ENCODE measurements around the gene RAD51.

The RAD51 gene

DNA sequence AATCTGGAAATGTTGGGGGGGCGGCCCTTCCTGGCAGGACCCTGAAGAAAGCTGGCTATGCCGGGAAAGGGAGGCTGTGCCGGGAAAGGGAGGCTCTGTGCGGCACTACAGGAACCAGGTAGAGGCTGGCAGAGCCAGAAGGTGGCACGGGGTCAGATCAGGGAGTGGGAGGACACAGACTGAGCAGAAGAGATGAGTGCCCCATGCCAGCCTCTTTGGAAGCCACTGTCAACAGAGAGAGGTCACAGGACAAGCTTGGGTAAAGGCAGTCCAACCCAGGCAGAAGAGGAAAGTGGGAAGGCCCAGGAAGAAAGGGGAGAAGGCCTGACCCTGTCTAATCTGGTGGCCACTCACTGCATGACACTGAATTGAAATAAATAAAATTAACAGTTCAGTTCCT, 76.3 kb downstream of the RAD51 start:
- no peak overlapping the region for H3K4me3 ChIP-seq (ENCODE audit: control insufficient read depth, low read depth, low read length)
- TF ChIP-seq, protein P1, sequence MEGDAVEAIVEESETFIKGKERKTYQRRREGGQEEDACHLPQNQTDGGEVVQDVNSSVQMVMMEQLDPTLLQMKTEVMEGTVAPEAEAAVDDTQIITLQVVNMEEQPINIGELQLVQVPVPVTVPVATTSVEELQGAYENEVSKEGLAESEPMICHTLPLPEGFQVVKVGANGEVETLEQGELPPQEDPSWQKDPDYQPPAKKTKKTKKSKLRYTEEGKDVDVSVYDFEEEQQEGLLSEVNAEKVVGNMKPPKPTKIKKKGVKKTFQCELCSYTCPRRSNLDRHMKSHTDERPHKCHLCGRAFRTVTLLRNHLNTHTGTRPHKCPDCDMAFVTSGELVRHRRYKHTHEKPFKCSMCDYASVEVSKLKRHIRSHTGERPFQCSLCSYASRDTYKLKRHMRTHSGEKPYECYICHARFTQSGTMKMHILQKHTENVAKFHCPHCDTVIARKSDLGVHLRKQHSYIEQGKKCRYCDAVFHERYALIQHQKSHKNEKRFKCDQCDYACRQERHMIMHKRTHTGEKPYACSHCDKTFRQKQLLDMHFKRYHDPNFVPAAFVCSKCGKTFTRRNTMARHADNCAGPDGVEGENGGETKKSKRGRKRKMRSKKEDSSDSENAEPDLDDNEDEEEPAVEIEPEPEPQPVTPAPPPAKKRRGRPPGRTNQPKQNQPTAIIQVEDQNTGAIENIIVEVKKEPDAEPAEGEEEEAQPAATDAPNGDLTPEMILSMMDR (conservative IDR thresholded peaks at IDR 0.05; ENCODE audit: control insufficient read depth, insufficient read depth, low read depth, low read length) = no peak
- no peak for DNase-seq (ENCODE audit: low read depth)

DNA sequence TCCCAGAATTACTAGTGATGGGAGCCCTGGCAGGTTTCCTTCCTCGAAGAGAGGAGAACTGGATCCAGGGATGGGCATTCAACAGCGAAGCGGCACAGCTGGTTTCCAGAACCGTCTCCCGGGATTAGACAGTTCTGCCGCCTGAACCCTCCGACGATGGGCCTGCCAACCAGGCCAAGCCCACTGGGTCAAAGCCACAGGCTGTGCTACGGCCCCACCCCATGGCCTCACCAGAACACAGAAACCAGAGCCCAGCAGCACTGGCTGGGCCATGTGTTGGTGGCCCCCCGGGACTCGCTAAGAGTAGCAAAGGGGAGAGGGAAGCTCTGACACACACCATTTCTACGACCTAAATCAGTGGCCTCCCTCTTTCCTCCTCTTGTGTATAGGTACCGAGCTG, 77.0 kb downstream of the RAD51 start:
- TF ChIP-seq, protein P1 (conservative IDR thresholded peaks at IDR 0.05; ENCODE audit: control insufficient read depth, insufficient read depth, low read depth, low read length) = no peak

DNA sequence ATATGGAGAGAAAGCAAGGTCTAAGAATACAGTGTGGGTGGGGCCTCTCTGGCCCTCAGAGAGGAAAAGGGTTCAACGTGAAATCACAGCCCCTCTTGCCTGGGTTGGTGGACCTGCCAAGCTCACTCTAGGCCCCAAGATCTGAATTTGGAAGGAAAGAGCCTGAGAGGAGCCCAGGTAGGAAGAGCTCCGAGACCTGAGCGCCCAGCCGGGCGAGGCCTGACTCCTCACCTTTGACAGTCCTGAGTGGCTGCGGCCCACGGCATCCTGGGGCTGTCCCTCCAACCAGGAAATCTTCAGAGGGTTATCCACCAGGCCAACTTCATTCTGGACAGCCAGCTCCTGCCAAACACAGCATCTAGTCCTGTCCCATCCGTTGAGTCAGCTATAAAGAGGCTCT, 78.5 kb downstream of the RAD51 start:
- TF ChIP-seq, protein P1 (conservative IDR thresholded peaks at IDR 0.05; ENCODE audit: control insufficient read depth, insufficient read depth, low read depth, low read length) = no peak

More for the DNA sequence above, 77.0 kb downstream of the RAD51 start:
- DNase-seq (ENCODE audit: low read depth) = no peak
- no peak overlapping the region for H3K4me3 ChIP-seq (ENCODE audit: control insufficient read depth, low read depth, low read length)

DNA sequence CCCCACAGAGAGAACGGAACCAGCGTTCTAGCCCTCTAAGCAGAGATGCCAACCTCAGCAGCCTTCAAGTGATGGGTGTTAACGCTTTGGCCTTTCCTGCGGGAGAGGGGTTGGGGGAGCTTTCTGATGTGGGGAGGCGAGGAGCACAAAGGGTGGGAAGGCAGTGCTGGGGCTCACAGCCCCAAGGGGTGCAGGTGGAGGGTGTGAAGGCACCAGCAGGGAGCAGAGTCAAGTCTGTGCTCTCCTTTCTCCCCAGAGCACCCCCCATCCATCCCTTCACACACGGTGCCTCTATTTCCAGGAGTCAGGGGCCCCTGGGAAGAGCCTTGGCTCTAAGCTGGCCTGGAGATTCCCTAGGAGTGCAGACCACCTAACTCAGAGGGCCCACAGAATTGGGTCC, 78.9 kb downstream of the RAD51 start:
- DNase-seq (ENCODE audit: low read depth) = no peak
- TF ChIP-seq, protein P1 (conservative IDR thresholded peaks at IDR 0.05; ENCODE audit: control insufficient read depth, insufficient read depth, low read depth, low read length) = no peak

More for the DNA sequence above, 78.5 kb downstream of the RAD51 start:
- no peak for DNase-seq (ENCODE audit: low read depth)
- H3K4me3 ChIP-seq (ENCODE audit: control insufficient read depth, low read depth, low read length) = no peak overlapping the region

DNA sequence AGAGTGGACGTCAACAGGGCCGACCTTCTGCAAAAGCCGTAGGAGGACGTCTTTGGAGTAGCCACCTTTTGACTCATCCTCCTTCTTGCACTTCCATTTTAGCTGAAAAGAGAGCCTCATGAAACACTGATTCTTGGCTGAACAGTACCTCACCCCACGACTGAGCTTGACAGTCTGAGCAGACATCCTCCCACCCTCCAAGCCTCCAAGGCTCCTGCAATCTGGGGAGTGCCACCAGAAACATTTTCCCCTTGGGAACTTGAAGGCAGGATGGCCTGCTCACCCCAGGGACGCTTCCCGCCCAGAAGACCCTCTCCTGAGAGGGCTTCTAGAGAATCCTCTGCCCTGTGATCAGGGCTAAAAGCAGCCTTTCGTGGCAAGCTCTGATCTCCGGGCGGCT, 80.0 kb downstream of the RAD51 start:
- DNase-seq (ENCODE audit: low read depth) = no peak
- TF ChIP-seq, protein P1 (conservative IDR thresholded peaks at IDR 0.05; ENCODE audit: control insufficient read depth, insufficient read depth, low read depth, low read length) = no peak
- no peak overlapping the region for H3K4me3 ChIP-seq (ENCODE audit: control insufficient read depth, low read depth, low read length)

More for the DNA sequence above, 78.9 kb downstream of the RAD51 start:
- no peak overlapping the region for H3K4me3 ChIP-seq (ENCODE audit: control insufficient read depth, low read depth, low read length)

DNA sequence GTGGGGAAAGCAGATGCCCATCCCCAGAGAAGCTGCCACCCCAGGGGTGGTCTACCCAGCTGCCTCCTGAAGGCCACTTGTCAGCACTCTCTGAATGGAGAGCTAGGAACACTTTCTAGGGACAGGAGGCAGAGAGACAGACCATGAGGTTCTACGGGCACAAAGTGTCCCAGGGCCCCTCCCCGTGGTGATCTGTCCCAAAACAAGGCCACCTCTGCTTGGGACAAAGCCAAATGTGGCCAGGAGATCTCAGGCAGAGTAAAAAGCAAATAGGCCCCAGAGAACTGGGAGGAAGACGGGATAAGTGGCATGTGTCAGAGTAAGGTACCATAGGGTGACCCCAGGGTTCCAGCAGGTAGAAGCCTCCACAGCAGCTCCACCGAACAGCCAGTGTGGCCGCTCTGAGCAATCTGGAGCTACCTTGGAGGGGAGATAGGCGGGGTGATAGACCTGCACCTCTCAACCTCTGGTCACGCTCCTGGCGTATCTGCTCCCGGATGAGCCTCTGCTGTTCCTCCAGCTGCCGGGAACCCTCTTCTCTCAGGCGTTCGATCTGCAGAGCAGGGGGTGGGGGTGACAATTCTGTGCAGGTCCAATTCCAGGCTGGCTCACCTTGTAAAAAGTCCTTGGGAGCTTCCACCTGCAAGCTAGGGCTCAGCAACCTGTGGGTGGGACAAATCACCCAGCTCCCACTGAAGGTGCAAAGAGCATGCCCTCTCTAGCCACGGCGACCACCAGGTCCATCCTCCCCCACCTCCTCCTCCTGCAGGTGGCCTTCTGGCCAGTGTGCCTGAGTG, 81.0 kb downstream of the RAD51 start:
- DNase-seq (ENCODE audit: low read depth) = no peak
- H3K4me3 ChIP-seq (ENCODE audit: control insufficient read depth, low read depth, low read length) = no peak overlapping the region
- TF ChIP-seq, protein P1 (conservative IDR thresholded peaks at IDR 0.05; ENCODE audit: control insufficient read depth, insufficient read depth, low read depth, low read length) = no peak

Data from fibroblast of mammary gland (primary cell).